ENCODE measurements around the gene FOXA2. TPM values are rescaled to one million over a fixed set of nuclear protein-coding genes. Genes with fewer than 3 reads are reported as not detected.

FOXA2 gene
- total RNA-seq, 4 donors from 2014 or later, result not detected

DNA sequence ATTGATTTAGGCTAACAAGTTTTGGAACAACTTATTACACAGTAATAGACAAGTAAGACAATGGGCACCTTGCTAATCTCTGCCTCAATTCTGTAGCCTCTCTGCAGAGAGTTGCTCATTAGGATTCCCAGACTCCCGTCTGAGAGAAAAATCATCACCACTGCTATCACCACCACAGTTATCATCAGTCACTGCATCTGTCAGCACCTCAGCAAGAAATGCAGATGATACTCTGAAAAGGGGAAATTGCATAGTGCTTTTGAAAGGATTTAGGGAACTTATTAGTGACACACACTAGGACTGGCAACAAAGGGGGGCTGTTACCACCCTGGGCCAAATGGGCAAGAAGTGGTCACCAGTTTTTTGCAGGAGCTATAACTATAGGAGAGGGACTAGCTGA, 39.9 kb downstream of the FOXA2 start:
- intact Hi-C loops (cut with DNase I), result no loop called here
- H3K9me3 ChIP-seq, result peaks cover 0 to 4% (median 0%) of the 10 kb centered on the region in 4 donors
- H3K27me3 ChIP-seq, result peaks cover 0 to 39% (median 0%) of the 10 kb centered on the region in 4 donors
- no peak overlapping the region for H3K4me3 ChIP-seq
- no peaks in the 10 kb centered on the region for H3K36me3 ChIP-seq
- H3K4me1 ChIP-seq, result no peaks in the 10 kb centered on the region
- H3K27ac ChIP-seq (replicated peaks in 1 of 4), result no peak overlapping the region
- WGBS, result 0% methylated on average over 1 of the region's 1 CpG
- no peak for DNase-seq (ENCODE audit: extremely low spot score)
- TF ChIP-seq, protein P1, sequence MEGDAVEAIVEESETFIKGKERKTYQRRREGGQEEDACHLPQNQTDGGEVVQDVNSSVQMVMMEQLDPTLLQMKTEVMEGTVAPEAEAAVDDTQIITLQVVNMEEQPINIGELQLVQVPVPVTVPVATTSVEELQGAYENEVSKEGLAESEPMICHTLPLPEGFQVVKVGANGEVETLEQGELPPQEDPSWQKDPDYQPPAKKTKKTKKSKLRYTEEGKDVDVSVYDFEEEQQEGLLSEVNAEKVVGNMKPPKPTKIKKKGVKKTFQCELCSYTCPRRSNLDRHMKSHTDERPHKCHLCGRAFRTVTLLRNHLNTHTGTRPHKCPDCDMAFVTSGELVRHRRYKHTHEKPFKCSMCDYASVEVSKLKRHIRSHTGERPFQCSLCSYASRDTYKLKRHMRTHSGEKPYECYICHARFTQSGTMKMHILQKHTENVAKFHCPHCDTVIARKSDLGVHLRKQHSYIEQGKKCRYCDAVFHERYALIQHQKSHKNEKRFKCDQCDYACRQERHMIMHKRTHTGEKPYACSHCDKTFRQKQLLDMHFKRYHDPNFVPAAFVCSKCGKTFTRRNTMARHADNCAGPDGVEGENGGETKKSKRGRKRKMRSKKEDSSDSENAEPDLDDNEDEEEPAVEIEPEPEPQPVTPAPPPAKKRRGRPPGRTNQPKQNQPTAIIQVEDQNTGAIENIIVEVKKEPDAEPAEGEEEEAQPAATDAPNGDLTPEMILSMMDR (IDR thresholded peaks at IDR 0.05), result no peak
- TF ChIP-seq EP300 (IDR thresholded peaks at IDR 0.05) (no peak), POLR2A (IDR thresholded peaks at IDR 0.05; ENCODE audit: low read depth) (no peak), POLR2AphosphoS5 (IDR thresholded peaks at IDR 0.05) (no peak)

DNA sequence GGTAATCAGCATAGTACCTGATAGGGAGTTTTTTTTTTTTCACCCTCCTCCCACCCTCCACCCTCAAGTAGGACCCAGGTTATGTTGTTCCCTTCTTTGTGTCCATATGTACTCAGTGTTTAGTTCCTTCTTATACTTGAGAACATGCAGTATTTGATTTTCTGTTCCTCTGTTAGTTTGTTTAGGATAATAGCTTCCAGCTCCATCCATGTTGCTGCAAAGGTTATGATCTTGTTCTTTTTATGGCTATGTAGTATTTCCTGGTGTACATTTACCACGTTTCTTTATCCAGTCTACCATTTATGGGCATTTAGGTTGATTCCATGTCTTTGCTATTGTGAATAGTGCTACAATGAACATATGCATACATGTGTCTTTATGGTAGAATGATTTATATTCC, 41.9 kb downstream of the FOXA2 start:
- Histone ChIP-seq H3K27ac (replicated peaks in 1 of 4) (no peak overlapping the region), H3K9me3 (no peaks in the 10 kb centered on the region), H3K27me3 (peaks cover 0 to 33% (median 0%) of the 10 kb centered on the region in 4 donors), H3K4me1 (no peaks in the 10 kb centered on the region), H3K36me3 (no peaks in the 10 kb centered on the region), H3K4me3 (no peak overlapping the region)
- DNase-seq (ENCODE audit: extremely low spot score), result no peak
- WGBS, result 36% methylated on average over 1 of the region's 1 CpG
- intact Hi-C loops (cut with DNase I), result no loop called here
- TF ChIP-seq EP300 (IDR thresholded peaks at IDR 0.05), result no peak
- TF ChIP-seq, protein P1 (IDR thresholded peaks at IDR 0.05), result no peak
- no peak for TF ChIP-seq POLR2AphosphoS5 (IDR thresholded peaks at IDR 0.05)
- TF ChIP-seq POLR2A (IDR thresholded peaks at IDR 0.05; ENCODE audit: low read depth), result no peak

DNA sequence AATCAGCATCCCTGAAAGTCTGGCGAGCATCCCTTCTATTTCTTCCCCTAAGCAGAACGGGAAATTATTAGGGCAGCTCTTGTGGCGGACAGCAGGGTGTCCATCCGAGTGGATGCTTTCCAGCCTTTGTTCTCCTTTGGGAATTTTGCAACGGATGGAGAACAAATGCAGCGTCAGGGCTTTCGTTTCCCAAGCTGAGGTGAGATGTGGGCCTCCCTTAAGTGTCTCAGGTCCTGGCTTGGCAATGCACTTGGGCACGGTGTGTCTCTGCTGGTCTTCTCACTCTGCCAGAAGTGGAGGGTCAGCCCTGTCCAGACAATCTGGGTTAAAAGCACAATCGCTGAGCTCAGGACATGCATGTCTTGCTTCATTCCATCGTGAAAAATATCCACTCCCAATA, 43.5 kb downstream of the FOXA2 start:
- no peak for DNase-seq (ENCODE audit: extremely low spot score)
- WGBS, result 62% methylated on average over 10 of the region's 10 CpGs
- H3K4me3 ChIP-seq, result no peak overlapping the region
- TF ChIP-seq POLR2A (IDR thresholded peaks at IDR 0.05; ENCODE audit: low read depth), result no peak
- TF ChIP-seq, protein P1 (IDR thresholded peaks at IDR 0.05), result no peak
- TF ChIP-seq POLR2AphosphoS5 (IDR thresholded peaks at IDR 0.05), result no peak
- no peak for TF ChIP-seq EP300 (IDR thresholded peaks at IDR 0.05)
- H3K4me1 ChIP-seq, result no peaks in the 10 kb centered on the region
- H3K36me3 ChIP-seq, result no peaks in the 10 kb centered on the region
- intact Hi-C loops (cut with DNase I), result no loop called here
- no peak overlapping the region for H3K27ac ChIP-seq (replicated peaks in 1 of 4)
- H3K9me3 ChIP-seq, result no peaks in the 10 kb centered on the region
- H3K27me3 ChIP-seq, result peaks cover 0 to 27% (median 0%) of the 10 kb centered on the region in 4 donors

DNA sequence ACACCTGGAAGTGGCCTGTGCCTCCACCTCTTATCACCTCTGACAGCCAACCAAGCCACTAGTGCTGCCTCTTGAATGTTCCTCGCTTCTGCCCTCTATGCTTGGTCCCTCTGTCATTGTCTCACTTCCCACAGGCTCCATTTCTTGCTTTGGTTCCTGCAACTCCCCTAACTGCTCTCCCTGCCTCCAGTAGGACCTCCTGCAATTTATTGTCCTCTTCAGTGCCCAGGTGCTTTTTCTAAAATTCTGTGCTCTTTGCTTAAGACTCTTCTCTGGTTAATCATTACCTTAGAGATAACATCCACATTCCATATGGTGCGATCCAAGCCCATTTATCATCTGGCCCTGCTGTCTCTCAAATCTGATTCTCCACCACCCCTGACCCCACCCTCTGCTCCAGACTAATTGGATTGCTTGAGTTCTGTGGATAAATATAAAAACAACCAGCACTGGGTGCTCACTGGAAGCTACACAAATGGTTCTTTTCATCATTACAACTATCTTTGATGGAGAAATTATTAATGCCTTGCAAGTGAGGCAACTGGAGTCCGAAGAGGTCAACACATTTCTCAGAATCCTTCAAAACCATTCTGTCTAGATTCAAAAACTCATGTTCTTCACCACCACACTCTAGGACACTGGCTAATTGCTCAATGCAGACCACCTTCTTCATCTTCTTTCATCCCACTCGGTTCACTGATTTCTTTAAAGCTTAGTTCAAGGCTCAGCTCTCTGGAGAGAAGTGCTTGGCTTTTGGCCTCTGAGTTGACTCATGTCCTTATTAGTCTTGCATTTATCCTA, 47.2 kb downstream of the FOXA2 start:
- intact Hi-C loops (cut with DNase I), result no loop called here
- TF ChIP-seq POLR2A (IDR thresholded peaks at IDR 0.05; ENCODE audit: low read depth) (no peak), POLR2AphosphoS5 (IDR thresholded peaks at IDR 0.05) (no peak), EP300 (IDR thresholded peaks at IDR 0.05) (no peak)
- TF ChIP-seq, protein P1 (IDR thresholded peaks at IDR 0.05), result no peak
- peaks cover 0 to 6% (median 0%) of the 10 kb centered on the region in 4 donors for H3K27me3 ChIP-seq
- no peaks in the 10 kb centered on the region for H3K4me1 ChIP-seq
- no peak overlapping the region for H3K27ac ChIP-seq (replicated peaks in 1 of 4)
- no peaks in the 10 kb centered on the region for H3K36me3 ChIP-seq
- DNase-seq (ENCODE audit: extremely low spot score), result peak; percentile 57
- H3K4me3 ChIP-seq, result no peak overlapping the region
- no peaks in the 10 kb centered on the region for H3K9me3 ChIP-seq
- 67% methylated on average over 4 of the region's 4 CpGs for WGBS

Data from esophagus muscularis mucosa (tissue), 4 donors.